B cell (primary cell): ENCODE data around the gene SCART1.

Experiments
- CTCF ChIP-seq: fragments of 200-600 bp; IDR thresholded peaks from one replicate; pipeline ENCODE4 v1.8.0; 2022; ENCODE audit warnings: antibody characterized with exemption, mild to moderate bottlenecking
- EZH2 ChIP-seq: IDR thresholded peaks from 2 replicates; pipeline ENCODE4 v1.6.1; 2012; ENCODE audit warnings: borderline replicate concordance, low read depth, mild to moderate bottlenecking, moderate library complexity, low read length; ENCODE audit not compliant: insufficient read depth, poor library complexity, severe bottlenecking

GRCh38 chr10:133405844-133406527, 47.8 kb upstream of the SCART1 start:
- TF ChIP-seq CTCF = no peak
- no peak for TF ChIP-seq EZH2
